IMR-90 (cell line): ENCODE measurements around the gene PXMP2. TPM values are rescaled to one million over a fixed set of nuclear protein-coding genes. Genes with fewer than 3 reads are reported as not detected.
A peak's percentile ranks its signal among the peaks of the same experiment; 100 is the strongest.

Experiments
- ATAC-seq: fragments of 200-7000 bp; cut with Tn5 transposase; 2 replicates; pipeline ENCODE4 v1.9.1; 2020; ENCODE audit warnings: low read depth, mild to moderate bottlenecking, moderate library complexity
- BruUV-seq: library from RNA; stranded (reverse); fragments of 400-500 nt; replicated peaks from 2 replicates; lab custom pipeline; 2021; lab: Mats Ljungman, UMichigan
- CTCF ChIA-PET: fragments of 300-600 bp; formaldehyde crosslinking; extraction: SDS; loops from one replicate; lab custom pipeline; 2021; ENCODE audit warnings: antibody characterized with exemption; lab: Yijun Ruan, JAX
- POLR2A ChIA-PET: fragments of 300-600 bp; sonication (Branson Sonifier 250); formaldehyde crosslinking; loops from one replicate; lab custom pipeline; 2022; ENCODE audit warnings: antibody characterized with exemption; ENCODE audit not compliant: unreplicated experiment; lab: Charles Lee
- DNase-seq: peaks from one replicate; pipeline ENCODE4 v3.0.0; 2013
- H2AFZ ChIP-seq: replicated peaks from 2 replicates; pipeline ENCODE3; 2013; ENCODE audit warnings: low read length, mild to moderate bottlenecking; ENCODE audit not compliant: poor library complexity
- H2AK5ac ChIP-seq: 2 replicates; pipeline ENCODE4 v1.6.1; 2013; ENCODE audit warnings: low read depth, low read length, inconsistent platforms
- H2AK9ac ChIP-seq: replicated peaks from 2 replicates; pipeline ENCODE3; 2013; ENCODE audit warnings: mild to moderate bottlenecking, low read depth, low read length, moderate library complexity; ENCODE audit not compliant: poor library complexity
- H2BK120ac ChIP-seq: 2 replicates; pipeline ENCODE4 v1.6.1; 2013; ENCODE audit warnings: low read depth, low read length, inconsistent platforms
- H2BK15ac ChIP-seq: 3 replicates; pipeline ENCODE4 v1.6.1; 2013; ENCODE audit warnings: low read depth, low read length, inconsistent platforms
- H2BK20ac ChIP-seq: 2 replicates; pipeline ENCODE4 v1.6.1; 2013; ENCODE audit warnings: low read depth, mild to moderate bottlenecking, inconsistent platforms, low read length, moderate library complexity
- H2BK5ac ChIP-seq: 2 replicates; pipeline ENCODE4 v1.6.1; 2013; ENCODE audit warnings: mild to moderate bottlenecking, low read depth, low read length, inconsistent platforms; ENCODE audit not compliant: poor library complexity, severe bottlenecking
- H3K14ac ChIP-seq: replicated peaks from 2 replicates; pipeline ENCODE4 v1.6.1; 2013; ENCODE audit warnings: low read depth, low read length, inconsistent platforms
- H3K18ac ChIP-seq: 2 replicates; pipeline ENCODE4 v1.6.1; 2013; ENCODE audit warnings: low read depth, low read length, control low read depth
- H3K23ac ChIP-seq: 2 replicates; pipeline ENCODE4 v1.6.1; 2013; ENCODE audit warnings: low read depth, low read length, inconsistent platforms
- H3K27ac ChIP-seq: 2 replicates; pipeline ENCODE4 v1.5.1; 2013; ENCODE audit warnings: mild to moderate bottlenecking, control low read depth, low read length; ENCODE audit not compliant: insufficient read depth
- H3K27me3 ChIP-seq: 2 replicates; pipeline ENCODE4 v1.6.1; 2013; ENCODE audit warnings: low read length; ENCODE audit not compliant: control insufficient read depth, insufficient read depth
- H3K36me3 ChIP-seq: 2 replicates; pipeline ENCODE4 v1.6.1; 2013; ENCODE audit warnings: low read length, mixed read lengths; ENCODE audit not compliant: control insufficient read depth, insufficient read depth
- H3K4ac ChIP-seq: 2 replicates; pipeline ENCODE4 v1.6.1; 2013; ENCODE audit warnings: low read depth, low read length, inconsistent platforms
- H3K4me1 ChIP-seq: 2 replicates; pipeline ENCODE4 v1.6.1; 2013; ENCODE audit warnings: low read length, mixed read lengths; ENCODE audit not compliant: control insufficient read depth, insufficient read depth
- H3K4me2 ChIP-seq: 2 replicates; pipeline ENCODE4 v1.6.1; 2013; ENCODE audit warnings: low read depth, mild to moderate bottlenecking, control low read depth, low read length, moderate library complexity
- H3K4me3 ChIP-seq: 2 replicates; pipeline ENCODE4 v1.5.1; 2013; ENCODE audit warnings: low read depth, mild to moderate bottlenecking, control low read depth, low read length, moderate library complexity; ENCODE audit not compliant: insufficient read depth
- H3K56ac ChIP-seq: 2 replicates; pipeline ENCODE4 v1.6.1; 2013; ENCODE audit warnings: low read length, inconsistent platforms; ENCODE audit not compliant: insufficient read depth; ENCODE audit errors: extremely low read depth
- H3K79me1 ChIP-seq, 2 experiments: 2 replicates each; pipeline ENCODE4 v1.6.1; 2013; ENCODE audit warnings: low read length in 2 of 2, inconsistent platforms in 1 of 2, low read depth in 1 of 2
- H3K9ac ChIP-seq: 2 replicates; pipeline ENCODE4 v1.6.1; 2013; ENCODE audit warnings: low read depth, low read length, control low read depth
- H3K9me1 ChIP-seq: 2 replicates; pipeline ENCODE4 v1.6.1; 2013; ENCODE audit warnings: low read length, inconsistent platforms; ENCODE audit not compliant: insufficient read depth
- H3K9me3 ChIP-seq: 2 replicates; pipeline ENCODE4 v1.6.1; 2013; ENCODE audit warnings: low read length; ENCODE audit not compliant: control insufficient read depth, insufficient read depth
- H4K20me1 ChIP-seq: 2 replicates; pipeline ENCODE4 v1.6.1; 2013; ENCODE audit warnings: low read length, inconsistent platforms; ENCODE audit not compliant: insufficient read depth
- H4K5ac ChIP-seq: 2 replicates; pipeline ENCODE4 v1.6.1; 2013; ENCODE audit warnings: mild to moderate bottlenecking, low read depth, low read length, control low read depth
- H4K8ac ChIP-seq, 2 experiments: 2 replicates each; pipeline ENCODE4 v1.6.1; 2013; ENCODE audit warnings: low read depth in 2 of 2, low read length in 2 of 2, control low read depth in 1 of 2, inconsistent platforms in 1 of 2
- H4K91ac ChIP-seq: 2 replicates; pipeline ENCODE4 v1.6.1; 2013; ENCODE audit warnings: low read depth, low read length, inconsistent platforms; ENCODE audit not compliant: insufficient read depth
- CHD1 ChIP-seq: IDR thresholded peaks from 2 replicates; pipeline ENCODE4 v1.6.1; 2012; ENCODE audit warnings: low read depth, low read length, improper control_type of control experiment
- CTCF ChIP-seq: conservative IDR thresholded peaks from 2 replicates; pipeline ENCODE4 v1.5.1; 2012; ENCODE audit warnings: mild to moderate bottlenecking, low read depth, low read length, improper control_type of control experiment
- MXI1 ChIP-seq: IDR thresholded peaks from 2 replicates; pipeline ENCODE4 v1.6.1; 2012; ENCODE audit warnings: low read depth, mild to moderate bottlenecking, low read length, moderate library complexity, borderline replicate concordance
- NFE2L2 ChIP-seq: fragments of 150-350 bp; IDR thresholded peaks from 2 replicates; pipeline ENCODE4 v1.6.1; 2016; ENCODE audit warnings: low read depth, mild to moderate bottlenecking, low read length
- RAD21 ChIP-seq: IDR thresholded peaks from 2 replicates; pipeline ENCODE4 v1.6.1; 2012; ENCODE audit warnings: low read length, improper control_type of control experiment
- SMC3 ChIP-seq: fragments of 150-350 bp; IDR thresholded peaks from 2 replicates; pipeline ENCODE4 v1.6.1; 2016; ENCODE audit warnings: low read depth, mild to moderate bottlenecking, antibody characterized with exemption, low read length, moderate library complexity
- WGBS, 2 experiments: methylation state at CpG; one replicate each; pipeline versions ENCODE4 v1.1.5 to v1.1.7; 2013; ENCODE audit warnings: missing lambda C conversion rate in 2 of 2; ENCODE audit not compliant: insufficient read length in 1 of 2; ENCODE audit errors: extremely low coverage in 2 of 2; 5-methylcytosine and 5-hydroxymethylcytosine counted together
- dilution Hi-C: fragments of 300-500 bp; cut with HindIII; formaldehyde crosslinking; loops from one replicate; pipeline ENCODE4 v1.14.3; 2018; ENCODE audit warnings: low sequenced_read_pairs; ENCODE audit not compliant: unreplicated experiment
- in situ Hi-C: fragments of 300-500 bp; cut with MboI; formaldehyde crosslinking; loops from 3 replicates; pipeline ENCODE4 v1.14.3; 2019; ENCODE audit warnings: low sequenced_read_pairs, inconsistent platforms, mixed read lengths
- intact Hi-C: fragments of 100-400 bp; cut with micrococcal nuclease; formaldehyde crosslinking; loops from 2 replicates; pipeline ENCODE4 v1.10.0; 2022
- polyA plus RNA-seq, 3 experiments: library from polyadenylated mRNA; depleted of rRNA; stranded (reverse); fragments of >200 nt; gene quantifications; 2 replicates each; pipeline ENCODE4 v1.2.3, GENCODE V29; 2012; ENCODE audit warnings: low replicate concordance in 1 of 3
- total RNA-seq: library from RNA; depleted of rRNA; stranded (reverse); fragments of >200 nt; gene quantifications from 2 replicates; pipeline ENCODE4 v1.2.3, GENCODE V29; 2012

The PXMP2 gene
- total and polyA plus RNA-seq, 2 of the 4 experiments (the other 2 are of a cell fraction) = 10.9 to 20.1 TPM

GRCh38 chr12:132638541-132639408 lies 48.6 kb upstream of the PXMP2 start:
- H3K14ac ChIP-seq = no peak overlapping the region
- H4K8ac ChIP-seq = no peak overlapping the region
- H3K9me3 ChIP-seq = no peaks in the 10 kb centered on the region
- no peaks in the 10 kb centered on the region for H3K79me1 ChIP-seq
- no peak overlapping the region for H2BK5ac ChIP-seq
- H3K56ac ChIP-seq = no peak overlapping the region
- H2AK5ac ChIP-seq = no peak overlapping the region
- no peak overlapping the region for H2BK120ac ChIP-seq
- in situ Hi-C loops (no loop called here), intact Hi-C loops (loop anchor here (1.0 kb wide), 2 partner anchors 38 to 223 kb away; no protein-coding TSS in a partner anchor), dilution Hi-C loops (no loop called here)
- H3K36me3 ChIP-seq = peaks cover 38% of the 10 kb centered on the region
- ChIA-PET POLR2A (no interaction called here), CTCF (interaction anchor here (0.6 to 1.4 kb wide), 8 partner anchors 13 to 779 kb away, joined by 3 to 11 read pairs (median 4); partner anchors contain the start of gene P2RX2)
- no peak overlapping the region for H3K9ac ChIP-seq
- H2AFZ ChIP-seq = peak overlapping the region; percentile 81
- no peak overlapping the region for H3K27ac ChIP-seq
- DNase-seq (peak; percentile 60), ATAC-seq (peak; percentile 99)
- H3K4me1 ChIP-seq = no peaks in the 10 kb centered on the region
- peak overlapping the region; percentile 79 for H2AK9ac ChIP-seq
- no peak overlapping the region for H4K5ac ChIP-seq
- H3K27me3 ChIP-seq = no peaks in the 10 kb centered on the region
- BruUV-seq = no TSS peak
- H3K9me1 ChIP-seq = no peaks in the 10 kb centered on the region
- H2BK15ac ChIP-seq = no peak overlapping the region
- peaks cover 7% of the 10 kb centered on the region; the same call in 1 of the 2 replicates for H4K20me1 ChIP-seq
- H3K23ac ChIP-seq = no peak overlapping the region
- WGBS, 2 experiments = 86% methylated on average over 9 of the region's 25 CpGs; no CpG with 5 or more reads in 1 of the 2 experiments
- H3K18ac ChIP-seq = no peak overlapping the region
- no peak overlapping the region for H2BK20ac ChIP-seq
- no peak overlapping the region for H3K4me3 ChIP-seq
- peak; percentile 75 for TF ChIP-seq CTCF
- TF ChIP-seq MXI1 = no peak
- no peak for TF ChIP-seq NFE2L2
- peak; percentile 62 for TF ChIP-seq SMC3
- no peak for TF ChIP-seq CHD1
- TF ChIP-seq RAD21 = peak; percentile 65
- H3K4me2 ChIP-seq = no peak overlapping the region
- H3K4ac ChIP-seq = no peak overlapping the region
- H4K91ac ChIP-seq = no peak overlapping the region
